ENCODE data around the gene DPP6. TPM values are rescaled to one million over a fixed set of nuclear protein-coding genes. Genes with fewer than 3 reads are reported as not detected.

The DPP6 gene
- total RNA-seq, 1 experiment from 2014 or later = not detected

- TF ChIP-seq ERG (CRISPR knock-in tag; IDR thresholded peaks at IDR 0.05) = no peak
- TF ChIP-seq USF1 (CRISPR knock-in tag; IDR thresholded peaks at IDR 0.05) = no peak
- TF ChIP-seq ZNF512 (CRISPR knock-in tag; IDR thresholded peaks at IDR 0.05; ENCODE audit: borderline replicate concordance) = no peak
- TF ChIP-seq ZNF423 (CRISPR knock-in tag; IDR thresholded peaks at IDR 0.05) = no peak
Measured at GRCh38 chr7:154682003-154682402, 629.8 kb downstream of the DPP6 start (continued).

- H3K27ac Mint-ChIP-seq = no peak overlapping the region
- POLR2A ChIA-PET = no interaction called here
- H3K36me3 Mint-ChIP-seq = peaks cover 87% of the 10 kb centered on the region
- H3K27me3 Mint-ChIP-seq (ENCODE audit: low read depth) = peaks cover 10% of the 10 kb centered on the region
- CTCF ChIA-PET = no interaction called here
- H3K4me1 Mint-ChIP-seq = no peaks in the 10 kb centered on the region
- H3K4me3 Mint-ChIP-seq = no peak overlapping the region
- H3K9me3 Mint-ChIP-seq = peaks cover 93% of the 10 kb centered on the region
- DNase-seq (ENCODE audit: low spot score) (no peak), ATAC-seq (no peak)
- no peak for TF ChIP-seq TEAD4 (CRISPR knock-in tag; IDR thresholded peaks at IDR 0.05)
- TF ChIP-seq ATF3 (CRISPR knock-in tag; conservative IDR thresholded peaks at IDR 0.05) = no peak
- no peak for TF ChIP-seq ATF6 (CRISPR knock-in tag; IDR thresholded peaks at IDR 0.05)
- TF ChIP-seq PRRX2 (CRISPR knock-in tag; IDR thresholded peaks at IDR 0.05) = no peak
- no peak for TF ChIP-seq ZMAT4 (CRISPR knock-in tag; IDR thresholded peaks at IDR 0.05)
- no peak for TF ChIP-seq USF1 (CRISPR knock-in tag; IDR thresholded peaks at IDR 0.05)
- no peak for TF ChIP-seq IRF2 (CRISPR knock-in tag; IDR thresholded peaks at IDR 0.05; ENCODE audit: borderline replicate concordance, low read depth)
- no peak for TF ChIP-seq ERG (CRISPR knock-in tag; IDR thresholded peaks at IDR 0.05)
- no peak for TF ChIP-seq ATF1 (CRISPR knock-in tag; IDR thresholded peaks at IDR 0.05)
- TF ChIP-seq ZNF232 (CRISPR knock-in tag; IDR thresholded peaks at IDR 0.05) = no peak
- TF ChIP-seq ESRRA (CRISPR knock-in tag; IDR thresholded peaks at IDR 0.05; ENCODE audit: borderline replicate concordance) = no peak
- no peak for TF ChIP-seq ELF4 (CRISPR knock-in tag; IDR thresholded peaks at IDR 0.05; ENCODE audit: low read depth)
- no peak for TF ChIP-seq USF2 (CRISPR knock-in tag; IDR thresholded peaks at IDR 0.05)
- TF ChIP-seq ZNF281 (CRISPR knock-in tag; IDR thresholded peaks at IDR 0.05) = no peak
- TF ChIP-seq ZNF263 (CRISPR knock-in tag; IDR thresholded peaks at IDR 0.05; ENCODE audit: low read depth) = no peak
Measured at GRCh38 chr7:154684666-154685563, 632.7 kb downstream of the DPP6 start.
